Spleen (tissue), 11 donors: ENCODE results near the gene PTPRC. TPM values are rescaled to one million over a fixed set of nuclear protein-coding genes. Genes with fewer than 3 reads are reported as not detected.
A peak's percentile ranks its signal among the peaks of the same experiment; 100 is the strongest.

Experiments
- DNase-seq: peaks from one replicate; pipeline ENCODE4 v3.0.0-alpha.2; 2020
- H3K27ac ChIP-seq, 8 donors: fragments of 200-600 bp; sonication (generic) in 7 of 8; 1 replicate in 4 of 8; 2 replicates in 4 of 8; pipeline versions ENCODE4 v1.5.0 to v1.8.0; 2016 to 2021; ENCODE audit warnings: inconsistent platforms in 4 of 8, mild to moderate bottlenecking in 4 of 8, moderate library complexity in 1 of 8
- H3K27me3 ChIP-seq, 7 donors: fragments of 200-600 bp; sonication (generic) in 6 of 7; replicated peaks in 1 of 7; 1 replicate in 4 of 7; 2 replicates in 3 of 7; pipeline versions ENCODE4 v1.5.0 to v1.8.0; 2016 to 2021; ENCODE audit warnings: inconsistent platforms in 3 of 7, mild to moderate bottlenecking in 1 of 7
- H3K36me3 ChIP-seq, 6 donors: fragments of 200-600 bp; sonication (generic) in 5 of 6; 1 replicate in 4 of 6; 2 replicates in 2 of 6; pipeline versions ENCODE4 v1.5.0 to v1.8.0; 2016 to 2021; ENCODE audit warnings: inconsistent platforms in 2 of 6
- H3K4me1 ChIP-seq, 6 donors: fragments of 200-600 bp; sonication (generic) in 5 of 6; 1 replicate in 3 of 6; 2 replicates in 3 of 6; pipeline versions ENCODE4 v1.5.0 to v1.8.0; 2016 to 2021; ENCODE audit warnings: inconsistent platforms in 3 of 6
- H3K4me3 ChIP-seq, 8 donors: fragments of 200-600 bp; sonication (generic) in 7 of 8; 1 replicate in 4 of 8; 2 replicates in 4 of 8; pipeline versions ENCODE4 v1.5.0 to v1.8.0; 2016 to 2021; ENCODE audit warnings: inconsistent platforms in 4 of 8, mild to moderate bottlenecking in 4 of 8, moderate library complexity in 2 of 8
- H3K9me3 ChIP-seq, 8 donors: fragments of 200-600 bp; sonication (generic) in 7 of 8; 1 replicate in 4 of 8; 2 replicates in 4 of 8; pipeline versions ENCODE4 v1.5.0 to v1.8.0; 2016 to 2021; ENCODE audit warnings: inconsistent platforms in 4 of 8
- POLR2A ChIP-seq, 3 donors: fragments of 450-650 bp; IDR thresholded peaks; one replicate each; pipeline ENCODE4 v1.5.1; 2017; ENCODE audit warnings: antibody characterized with exemption in 3 of 3, mild to moderate bottlenecking in 1 of 3
- POLR2AphosphoS5 ChIP-seq, 3 donors: sonication (generic); formaldehyde crosslinking; IDR thresholded peaks; one replicate each; pipeline ENCODE4 v1.5.1; 2017; ENCODE audit warnings: antibody characterized with exemption in 3 of 3
- WGBS, 5 donors: extraction: QIAGEN DNeasy Blood & Tissue Kit in 3 of 5; methylation state at CpG; one replicate each; pipeline versions ENCODE4 v1.1.5 to v1.1.7; 2013 to 2018; 5-methylcytosine and 5-hydroxymethylcytosine counted together
- intact Hi-C: fragments of 100-400 bp; cut with DNase I; formaldehyde crosslinking; loops from one replicate; pipeline ENCODE4 v1.15.0; 2023; ENCODE audit warnings: low total_unique reads
- polyA plus RNA-seq, 3 donors: library from polyadenylated mRNA; stranded (reverse); fragments of 200-250 nt; gene quantifications; one replicate each; pipeline ENCODE4 v1.2.1, GENCODE V29; 2013
- total RNA-seq, 7 donors: library from RNA; depleted of rRNA in 3 of 7; stranded (reverse); fragments of >200 nt in 3 of 7; fragmentation: NEBNext Ultra II Directional in 4 of 7; extraction: Animal tissue kit (Norgen Biotek cat#: 25700) in 4 of 7; gene quantifications; one replicate each; pipeline versions ENCODE4 v1.1.0 to v1.2.1, GENCODE V29; 2016 to 2021
- TF ChIP-seq, protein P1 (sequence below), 11 experiments: fragments of 200-600 bp in 7 of 11; fragments of 450-650 bp in 4 of 11; sonication (generic) in 4 of 11; IDR thresholded peaks in 8 of 11; conservative IDR thresholded peaks in 3 of 11; 1 replicate in 7 of 11; 2 replicates in 4 of 11; pipeline versions ENCODE4 v1.4.0 to v1.8.0; 2016 to 2021; ENCODE audit warnings: antibody characterized with exemption in 11 of 11, inconsistent platforms in 4 of 11, mild to moderate bottlenecking in 1 of 11
- donor health status: healthy with polysubstance abuse.
- donor health status: DM: no; HTN: no; CAD: no; lungs with moderate emphysema.
- donor health status: DM: no; HTN: no; CAD: no.
- donor health status: Bipolar disorder and iron deficiency.
- donor health status: healthy.
- donor health status: DM: no; HTN: no; CAD: no.
- donor health status: DM: yes; HTN: yes; CAD: no.

The PTPRC gene
- total and polyA plus RNA-seq, 10 donors: 79.2 to 716 (median 476) TPM

- no peaks in the 10 kb centered on the region for H3K27me3 ChIP-seq
- H3K36me3 ChIP-seq: peaks cover 0 to 15% (median 0%) of the 10 kb centered on the region in 6 donors
- peaks cover 48 to 100% (median 98%) of the 10 kb centered on the region in 6 donors for H3K4me1 ChIP-seq
- TF ChIP-seq, protein P1, sequence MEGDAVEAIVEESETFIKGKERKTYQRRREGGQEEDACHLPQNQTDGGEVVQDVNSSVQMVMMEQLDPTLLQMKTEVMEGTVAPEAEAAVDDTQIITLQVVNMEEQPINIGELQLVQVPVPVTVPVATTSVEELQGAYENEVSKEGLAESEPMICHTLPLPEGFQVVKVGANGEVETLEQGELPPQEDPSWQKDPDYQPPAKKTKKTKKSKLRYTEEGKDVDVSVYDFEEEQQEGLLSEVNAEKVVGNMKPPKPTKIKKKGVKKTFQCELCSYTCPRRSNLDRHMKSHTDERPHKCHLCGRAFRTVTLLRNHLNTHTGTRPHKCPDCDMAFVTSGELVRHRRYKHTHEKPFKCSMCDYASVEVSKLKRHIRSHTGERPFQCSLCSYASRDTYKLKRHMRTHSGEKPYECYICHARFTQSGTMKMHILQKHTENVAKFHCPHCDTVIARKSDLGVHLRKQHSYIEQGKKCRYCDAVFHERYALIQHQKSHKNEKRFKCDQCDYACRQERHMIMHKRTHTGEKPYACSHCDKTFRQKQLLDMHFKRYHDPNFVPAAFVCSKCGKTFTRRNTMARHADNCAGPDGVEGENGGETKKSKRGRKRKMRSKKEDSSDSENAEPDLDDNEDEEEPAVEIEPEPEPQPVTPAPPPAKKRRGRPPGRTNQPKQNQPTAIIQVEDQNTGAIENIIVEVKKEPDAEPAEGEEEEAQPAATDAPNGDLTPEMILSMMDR (IDR thresholded peaks at IDR 0.05 in 8 of 11, conservative IDR thresholded peaks at IDR 0.05 in 3 of 11): peak in 7 of 11 experiments; percentile 31 to 48 (median 32)
- no peak for TF ChIP-seq POLR2AphosphoS5 (IDR thresholded peaks at IDR 0.05)
- TF ChIP-seq POLR2A (IDR thresholded peaks at IDR 0.05): no peak
- DNase-seq: no peak
- peak overlapping the region in 1 of 8 donors; percentile 3 for H3K4me3 ChIP-seq
- intact Hi-C loops: no loop called here
- no peaks in the 10 kb centered on the region for H3K9me3 ChIP-seq
- H3K27ac ChIP-seq: peak overlapping the region in 7 of 8 donors; percentile 85 to 93 (median 88)
Measured at GRCh38 chr1:198686069-198686728, 47.4 kb downstream of the PTPRC start.

DNA sequence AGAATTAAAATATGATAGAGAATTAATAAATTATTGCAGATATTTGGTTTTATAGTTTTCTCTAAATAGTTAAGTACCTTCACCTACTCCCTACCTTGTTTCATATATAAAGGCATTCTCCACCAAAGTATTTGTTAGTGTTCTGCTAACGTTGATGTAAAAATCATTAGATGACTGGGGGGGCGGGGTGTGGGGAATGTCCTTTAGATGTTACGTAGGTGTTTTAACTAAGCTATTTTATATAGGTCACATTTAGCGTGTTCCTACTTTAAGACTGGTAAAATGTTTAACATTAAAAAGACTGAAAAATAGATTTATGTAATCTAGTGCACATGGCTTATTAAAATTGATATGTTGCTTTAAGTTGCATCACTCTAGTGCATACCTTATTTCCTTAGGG is 48.6 kb downstream of the PTPRC start:
- H3K27me3 ChIP-seq: no peaks in the 10 kb centered on the region
- peaks cover 0 to 15% (median 0%) of the 10 kb centered on the region in 6 donors for H3K36me3 ChIP-seq
- peak overlapping the region in 4 of 8 donors; percentile 87 to 91 (median 89) for H3K27ac ChIP-seq
- TF ChIP-seq, protein P1 (IDR thresholded peaks at IDR 0.05 in 8 of 11, conservative IDR thresholded peaks at IDR 0.05 in 3 of 11): no peak
- TF ChIP-seq POLR2AphosphoS5 (IDR thresholded peaks at IDR 0.05) (no peak), POLR2A (IDR thresholded peaks at IDR 0.05) (no peak)
- intact Hi-C loops: no loop called here
- H3K4me3 ChIP-seq: no peak overlapping the region
- no peak for DNase-seq
- H3K9me3 ChIP-seq: no peaks in the 10 kb centered on the region
- peaks cover 41 to 100% (median 97%) of the 10 kb centered on the region in 6 donors for H3K4me1 ChIP-seq
- 72 to 84% (median 80%) methylated on average over 4 of the region's 4 CpGs for WGBS, 5 donors

DNA sequence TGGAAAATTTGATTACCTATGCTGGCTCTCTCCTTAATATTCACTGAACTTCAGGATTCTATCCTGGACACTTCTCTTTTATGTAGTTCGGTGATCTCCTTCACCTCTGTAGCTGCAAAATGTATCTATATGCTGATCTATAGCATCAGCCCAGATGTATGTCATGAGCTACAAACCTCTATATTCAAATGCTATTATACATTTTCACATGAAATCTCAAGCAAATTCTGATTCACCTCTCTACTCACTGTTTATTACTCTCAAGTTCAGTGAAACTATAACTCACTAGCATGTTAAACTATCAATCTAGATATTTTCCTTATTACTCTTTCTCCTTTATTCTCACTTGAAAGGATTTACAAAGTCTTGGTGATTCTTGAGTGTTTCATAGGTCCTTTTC is 52.2 kb downstream of the PTPRC start:
- Histone ChIP-seq H3K27me3 (no peaks in the 10 kb centered on the region), H3K36me3 (peaks cover 0 to 41% (median 10%) of the 10 kb centered on the region in 6 donors), H3K4me3 (no peak overlapping the region), H3K9me3 (no peaks in the 10 kb centered on the region), H3K4me1 (peaks cover 31 to 100% (median 87%) of the 10 kb centered on the region in 6 donors), H3K27ac (peak overlapping the region in 3 of 8 donors; percentile 17 to 91 (median 39))
- intact Hi-C loops: loop anchor here (10.0 kb wide), 1 partner anchor 166 kb away; no protein-coding TSS in a partner anchor
- DNase-seq: no peak
- 86 to 91% (median 90%) methylated on average over 1 of the region's 1 CpG for WGBS, 5 donors
- TF ChIP-seq POLR2A (IDR thresholded peaks at IDR 0.05): no peak
- no peak for TF ChIP-seq POLR2AphosphoS5 (IDR thresholded peaks at IDR 0.05)
- TF ChIP-seq, protein P1 (IDR thresholded peaks at IDR 0.05 in 8 of 11, conservative IDR thresholded peaks at IDR 0.05 in 3 of 11): no peak

GRCh38 chr1:198693321-198693720 is 54.5 kb downstream of the PTPRC start:
- Histone ChIP-seq H3K4me1 (peaks cover 23 to 100% (median 80%) of the 10 kb centered on the region in 6 donors), H3K36me3 (peaks cover 0 to 59% (median 18%) of the 10 kb centered on the region in 6 donors), H3K27me3 (no peaks in the 10 kb centered on the region), H3K27ac (peak overlapping the region in 6 of 8 donors; percentile 15 to 69 (median 34)), H3K9me3 (no peaks in the 10 kb centered on the region), H3K4me3 (no peak overlapping the region)
- TF ChIP-seq POLR2A (IDR thresholded peaks at IDR 0.05) (no peak), POLR2AphosphoS5 (IDR thresholded peaks at IDR 0.05) (no peak)
- TF ChIP-seq, protein P1 (IDR thresholded peaks at IDR 0.05 in 8 of 11, conservative IDR thresholded peaks at IDR 0.05 in 3 of 11): no peak
- intact Hi-C loops: loop anchor here (10.0 kb wide), 1 partner anchor 169 kb away; no protein-coding TSS in a partner anchor
- no peak for DNase-seq
